Measurements from ENCODE around the gene RITA1.

Gene RITA1

DNA sequence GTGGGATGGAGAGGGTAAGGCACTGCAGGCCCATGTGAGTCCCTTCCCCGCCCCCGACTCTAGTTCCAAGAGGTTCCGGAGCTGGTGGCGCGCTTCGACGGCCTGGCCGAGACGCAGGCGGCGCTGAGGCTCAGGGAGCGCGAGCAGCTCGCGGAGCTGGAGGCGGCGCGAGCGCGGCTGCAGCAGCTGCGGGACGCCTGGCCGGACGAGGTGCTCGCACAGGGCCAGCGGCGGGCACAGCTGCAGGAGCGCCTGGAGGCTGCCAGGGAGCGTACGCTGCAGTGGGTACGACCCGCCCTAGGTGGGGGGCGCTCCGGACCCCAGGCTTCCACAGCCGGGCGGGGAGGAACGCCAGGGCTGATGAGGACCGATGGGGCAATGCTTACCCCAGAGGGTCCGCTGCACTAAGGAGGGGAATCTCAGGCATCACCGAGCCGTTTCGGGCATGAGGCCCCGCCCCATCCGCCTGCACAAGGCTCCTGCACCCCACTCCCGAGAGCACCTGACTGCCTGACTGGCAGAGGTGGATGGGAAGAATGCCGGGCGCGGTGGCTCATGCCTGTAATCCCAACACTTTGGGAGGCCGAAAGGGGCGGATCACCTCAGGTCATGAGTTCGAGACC is 31.1 kb upstream of the RITA1 start:
- DNase-seq: no peak

DNA sequence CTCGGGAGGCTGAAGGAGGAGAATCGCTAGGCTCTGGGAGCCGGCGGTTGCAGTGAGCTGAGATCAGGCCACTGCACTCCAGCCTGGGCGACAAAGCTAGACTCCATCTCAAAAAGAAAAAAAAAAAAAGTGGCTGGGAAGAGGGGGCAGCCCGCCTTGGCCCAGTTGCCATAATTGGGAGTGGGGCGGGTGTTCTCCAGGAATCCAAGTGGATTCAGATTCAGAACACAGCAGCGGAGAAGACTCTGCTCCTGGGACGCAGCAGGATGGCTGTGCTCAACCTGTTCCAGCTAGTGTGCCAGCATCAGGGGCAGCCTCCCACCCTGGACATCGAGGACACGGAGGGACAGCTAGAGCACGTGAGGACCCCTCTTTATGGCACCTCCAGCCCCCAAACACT is 30.5 kb upstream of the RITA1 start:
- no peak for DNase-seq

DNA sequence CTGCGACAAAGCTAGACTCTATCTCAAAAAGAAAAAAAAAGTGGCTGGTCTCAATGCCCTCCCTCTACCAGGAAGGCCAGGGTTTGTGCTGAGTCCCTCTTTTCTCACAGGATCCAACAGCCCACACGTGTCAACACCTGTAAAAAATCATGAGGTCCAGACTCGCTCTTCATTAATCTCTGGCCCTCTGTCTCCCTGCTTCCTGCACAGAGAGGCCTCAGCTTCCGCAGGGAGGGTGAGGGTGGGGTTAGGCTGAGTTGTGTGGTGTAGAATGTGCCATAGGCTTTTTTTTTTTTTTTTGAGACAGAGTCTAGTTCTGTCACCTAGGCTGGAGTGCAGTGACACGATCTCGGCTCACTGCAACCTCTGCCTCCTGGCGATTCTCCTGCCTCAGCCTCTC is 29.9 kb upstream of the RITA1 start:
- no peak for DNase-seq

DNA sequence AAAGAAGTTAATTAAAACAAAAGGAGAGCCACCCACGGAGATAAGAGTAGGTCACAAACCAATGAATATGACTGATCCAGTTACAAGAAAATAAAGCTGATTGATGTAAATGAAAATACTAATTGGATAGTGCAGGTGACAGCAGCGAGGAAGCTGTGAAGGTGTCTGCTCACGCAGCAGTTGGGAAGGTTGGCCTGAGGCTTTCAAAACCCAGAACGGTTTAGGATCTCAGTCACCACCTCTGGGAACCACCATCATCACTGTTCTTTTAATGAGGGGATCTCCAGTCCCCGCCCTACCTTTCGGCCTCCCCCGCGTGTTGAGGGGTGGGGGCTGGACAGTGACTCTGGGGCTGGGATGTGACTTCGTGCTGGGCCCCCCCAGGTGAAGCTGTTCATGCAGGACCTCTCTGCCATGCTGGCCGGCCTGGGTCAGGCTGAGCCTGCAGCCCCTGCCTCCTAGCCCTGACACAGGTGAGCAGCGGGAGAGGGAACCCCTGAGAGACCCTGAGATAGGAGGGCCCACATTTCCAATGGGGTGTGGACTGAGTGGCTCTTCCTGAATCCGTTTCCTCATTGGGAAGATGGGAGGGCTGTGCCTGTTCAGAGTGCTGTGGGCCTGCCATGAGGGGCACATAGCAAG is 28.2 kb upstream of the RITA1 start:
- no peak for DNase-seq

DNA sequence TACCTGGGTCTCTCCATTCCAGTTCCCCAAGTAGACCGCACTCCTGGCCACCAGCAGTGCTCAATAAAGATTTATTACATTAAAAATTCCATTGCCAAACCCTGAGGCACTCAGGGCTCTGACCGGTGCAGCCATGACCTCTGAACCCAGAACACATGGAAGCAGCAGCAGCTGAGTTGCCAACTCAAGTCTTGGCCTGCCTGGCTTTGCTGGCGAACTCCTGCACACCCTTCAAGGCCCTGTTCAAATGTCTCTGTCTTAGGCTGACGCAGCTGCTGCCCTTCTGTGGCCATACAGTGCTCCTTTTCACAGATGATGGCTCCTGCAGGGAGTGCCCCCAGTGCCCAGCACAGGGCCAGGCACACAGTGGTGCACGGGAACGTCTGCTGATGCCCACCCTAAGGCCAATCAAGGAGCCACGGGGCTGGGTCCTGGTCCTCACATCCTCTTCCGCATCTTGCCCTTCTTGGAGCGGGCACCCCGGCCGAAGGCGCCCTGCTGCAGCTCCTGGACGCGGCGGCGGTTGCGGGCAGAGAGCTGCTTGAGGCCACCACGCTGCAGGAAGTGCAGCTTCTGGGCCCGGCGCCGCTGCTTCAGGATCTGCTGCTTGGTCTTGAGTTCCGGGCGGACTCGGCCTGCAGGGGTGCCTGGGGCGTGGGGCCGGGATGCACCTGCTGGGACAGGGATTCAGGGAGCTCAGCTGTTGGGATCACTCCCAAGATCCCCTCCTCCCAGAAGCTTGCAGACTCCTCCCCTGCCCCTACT is 26.9 kb upstream of the RITA1 start:
- DNase-seq: no peak

- no peak for DNase-seq
These were observed 25.6 kb upstream of the RITA1 start for GRCh38 chr12:113159937-113160336.

DNA sequence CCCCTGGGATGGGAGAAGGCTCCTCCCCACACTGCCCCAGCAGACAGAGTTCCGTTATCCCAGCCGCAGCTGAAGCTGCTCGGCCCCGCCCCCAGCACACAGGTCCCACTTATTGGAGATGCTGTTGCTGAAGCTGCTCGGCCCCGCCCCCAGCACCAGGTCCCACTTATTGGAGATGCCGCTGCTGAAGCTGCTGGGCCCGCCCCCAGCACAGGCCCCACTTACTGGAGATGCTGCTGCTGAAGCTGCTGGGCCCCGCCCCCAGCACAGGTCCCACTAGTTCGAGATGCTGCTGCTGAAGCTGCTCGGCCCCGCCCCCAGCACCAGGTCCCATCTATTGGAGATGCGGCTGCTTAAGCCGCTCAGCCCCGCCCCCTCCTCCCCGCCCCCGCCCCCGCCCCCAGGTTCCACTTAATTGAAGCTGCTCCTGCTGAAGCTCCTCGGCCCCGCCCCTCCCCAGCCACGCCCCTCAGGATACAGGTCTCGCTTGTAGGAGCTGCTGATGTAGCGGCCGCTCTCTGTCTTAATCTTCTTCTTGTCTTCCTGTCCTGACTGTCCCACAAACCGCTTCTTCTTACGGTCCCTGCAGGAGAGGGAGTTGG is 24.0 kb upstream of the RITA1 start:
- no peak for DNase-seq

GRCh38 chr12:113162102-113163029 is 23.2 kb upstream of the RITA1 start:
- no peak for DNase-seq

DNA sequence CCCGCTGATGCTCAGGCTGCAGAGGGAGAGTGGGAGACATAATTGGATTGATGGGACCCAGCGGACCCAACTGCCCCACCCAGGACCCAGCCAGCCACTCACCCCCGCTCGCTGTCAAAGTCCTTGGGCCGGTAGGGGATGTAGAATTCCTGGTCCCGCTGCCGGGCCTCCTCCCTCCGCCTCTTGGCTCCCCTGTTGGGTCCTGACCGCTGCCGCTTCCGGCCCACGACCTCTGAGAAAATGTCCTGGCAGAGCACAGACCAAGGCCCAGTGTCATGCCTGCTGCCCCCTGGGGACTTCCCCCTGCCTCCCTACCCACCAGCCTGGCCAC is 22.5 kb upstream of the RITA1 start:
- DNase-seq: no peak

DNA sequence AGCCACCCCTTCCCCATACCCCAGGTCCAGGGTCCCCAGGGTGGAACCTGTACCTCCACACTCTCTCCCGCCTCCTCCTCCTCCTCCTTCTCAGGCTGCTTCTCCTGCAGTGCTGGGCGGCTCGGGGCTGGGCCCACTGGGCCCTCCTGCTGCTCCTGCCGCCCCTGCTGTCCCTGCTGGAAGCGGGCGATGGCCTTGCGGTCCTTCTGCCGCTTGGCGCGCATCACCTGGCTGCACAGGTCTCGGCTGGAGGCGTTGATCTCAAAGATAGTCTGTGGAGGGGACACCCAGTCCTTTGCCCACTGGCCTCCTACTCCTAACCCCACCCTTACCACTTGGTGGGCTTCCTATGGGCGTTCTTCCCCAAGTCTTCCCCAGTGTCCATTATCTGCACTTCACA is 21.5 kb upstream of the RITA1 start:
- DNase-seq: no peak

DNA sequence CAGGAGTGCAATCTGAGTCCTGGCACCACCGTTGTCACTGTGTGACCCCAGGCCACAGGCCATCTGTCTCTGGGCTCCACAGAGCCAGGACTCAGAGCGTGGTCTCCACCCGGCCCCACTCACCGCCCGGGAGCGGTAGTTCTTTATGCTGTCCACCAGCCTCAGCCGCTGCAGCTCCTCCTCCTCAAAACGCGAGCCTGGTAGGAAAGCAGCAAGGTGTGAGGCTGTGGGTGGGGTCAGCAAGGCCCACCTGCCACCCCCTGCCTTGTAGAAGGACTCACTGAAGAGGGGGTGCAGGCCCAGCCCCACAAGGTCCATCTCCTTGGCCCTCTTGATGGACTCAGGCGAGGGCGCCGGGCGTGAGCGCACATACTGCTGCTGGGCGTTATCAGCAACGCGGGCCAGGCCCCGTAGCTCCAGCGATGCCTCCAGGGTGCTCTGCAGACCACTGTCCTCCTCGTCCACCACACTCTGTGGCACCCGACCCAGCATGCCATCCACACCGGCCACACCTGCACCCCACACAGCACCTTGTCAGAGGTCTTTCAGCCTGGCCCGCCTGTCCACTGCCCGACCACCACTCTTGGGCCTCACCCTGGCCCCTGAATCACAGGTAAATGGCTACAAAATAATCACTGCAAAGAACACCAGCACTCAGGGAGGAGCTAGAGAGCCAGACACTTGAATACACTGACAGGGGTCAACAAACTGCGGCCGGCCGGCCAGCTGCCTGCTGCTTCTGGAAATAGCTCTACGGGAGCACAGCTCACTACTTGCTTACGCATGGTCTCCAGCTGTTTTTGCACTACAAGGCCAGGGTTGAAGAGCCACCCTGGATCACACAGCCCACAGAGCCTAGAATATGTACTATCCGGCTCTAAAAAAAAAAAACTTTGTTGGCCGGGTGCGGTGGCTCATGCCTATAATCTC is 19.7 kb upstream of the RITA1 start:
- DNase-seq: no peak

DNA sequence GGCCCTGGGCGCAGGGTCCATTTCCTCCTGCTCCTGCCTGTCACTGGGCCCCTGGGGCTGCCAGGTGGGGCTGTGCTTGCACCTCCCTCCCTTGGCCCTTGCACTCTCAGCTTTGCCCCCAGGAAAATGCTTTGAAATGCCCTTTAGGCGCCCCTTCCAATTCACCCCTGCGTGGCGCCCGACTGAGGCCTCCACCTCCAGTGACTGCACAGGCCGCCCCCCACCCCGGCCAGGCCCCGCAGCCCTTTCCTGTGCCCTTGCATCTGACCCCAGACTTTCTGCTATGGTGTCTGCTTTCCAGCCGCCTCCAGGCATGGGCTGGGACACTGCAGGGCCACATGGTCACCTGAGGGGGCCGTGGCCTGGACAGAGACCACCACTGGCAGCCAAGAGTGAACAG is 17.7 kb upstream of the RITA1 start:
- DNase-seq: no peak

- no peak for DNase-seq
These were observed 15.8 kb upstream of the RITA1 start for GRCh38 chr12:113169697-113170096.

DNA sequence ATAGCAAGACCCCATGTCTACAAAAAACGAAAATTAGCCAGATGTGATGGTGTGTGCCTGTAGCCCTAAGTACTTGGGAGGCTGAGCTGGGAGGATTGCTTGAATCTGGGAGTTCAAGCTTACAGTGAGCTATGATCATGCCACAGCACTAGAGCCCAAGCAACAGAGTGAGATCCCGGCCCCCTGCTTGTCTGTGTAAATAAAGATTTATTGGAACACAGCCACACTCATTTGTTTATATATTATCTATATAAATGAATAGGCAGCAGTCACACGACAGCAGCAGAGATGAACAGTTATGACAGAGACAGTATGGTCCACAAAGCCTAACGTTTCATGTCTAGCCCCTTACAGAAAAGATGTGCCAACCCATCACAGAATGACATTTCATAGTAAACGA is 15.1 kb upstream of the RITA1 start:
- no peak for DNase-seq

DNA sequence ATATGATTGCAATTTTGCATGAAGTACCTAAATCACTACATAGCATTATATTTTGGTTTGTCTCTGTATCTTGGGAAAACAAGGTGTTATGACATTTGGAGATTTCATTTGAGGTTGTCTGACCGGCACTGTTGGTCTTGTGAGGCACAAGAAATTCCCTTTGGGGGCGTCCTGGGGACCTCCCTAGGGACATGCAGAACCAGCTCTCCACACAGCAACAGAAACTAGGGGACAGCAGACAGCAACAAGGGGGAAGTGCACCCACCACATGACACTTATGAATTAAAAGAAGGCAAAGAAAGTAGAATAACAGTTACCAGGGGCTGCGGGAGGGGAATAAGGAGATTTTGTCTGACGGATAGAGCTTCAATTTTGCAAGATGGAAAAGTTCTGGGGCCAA is 14.6 kb upstream of the RITA1 start:
- DNase-seq: peak in 1 of 2 donors; percentile 42

DNA sequence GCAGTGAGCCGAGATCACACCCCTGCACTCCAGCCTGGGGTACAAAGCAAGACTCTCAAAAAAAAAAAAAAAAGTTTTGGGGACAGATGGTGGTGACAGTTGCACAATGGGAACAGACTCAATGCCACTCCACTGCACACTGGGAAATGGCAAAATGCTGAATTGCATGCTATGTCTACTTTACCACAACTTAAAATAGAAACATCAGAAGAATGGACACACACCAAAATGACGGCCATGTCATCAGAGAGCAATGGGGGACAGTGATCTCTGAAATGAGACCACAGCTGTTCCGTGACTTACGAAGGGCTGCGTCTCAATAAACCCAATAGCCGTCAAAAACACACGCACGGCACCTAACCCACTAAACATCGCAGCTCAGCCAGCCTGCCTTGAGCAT is 14.0 kb upstream of the RITA1 start:
- DNase-seq: no peak

- no peak for DNase-seq
These were observed 13.3 kb upstream of the RITA1 start for GRCh38 chr12:113172185-113172584.

GRCh38 chr12:113173081-113173698 is 12.3 kb upstream of the RITA1 start:
- no peak for DNase-seq

DNA sequence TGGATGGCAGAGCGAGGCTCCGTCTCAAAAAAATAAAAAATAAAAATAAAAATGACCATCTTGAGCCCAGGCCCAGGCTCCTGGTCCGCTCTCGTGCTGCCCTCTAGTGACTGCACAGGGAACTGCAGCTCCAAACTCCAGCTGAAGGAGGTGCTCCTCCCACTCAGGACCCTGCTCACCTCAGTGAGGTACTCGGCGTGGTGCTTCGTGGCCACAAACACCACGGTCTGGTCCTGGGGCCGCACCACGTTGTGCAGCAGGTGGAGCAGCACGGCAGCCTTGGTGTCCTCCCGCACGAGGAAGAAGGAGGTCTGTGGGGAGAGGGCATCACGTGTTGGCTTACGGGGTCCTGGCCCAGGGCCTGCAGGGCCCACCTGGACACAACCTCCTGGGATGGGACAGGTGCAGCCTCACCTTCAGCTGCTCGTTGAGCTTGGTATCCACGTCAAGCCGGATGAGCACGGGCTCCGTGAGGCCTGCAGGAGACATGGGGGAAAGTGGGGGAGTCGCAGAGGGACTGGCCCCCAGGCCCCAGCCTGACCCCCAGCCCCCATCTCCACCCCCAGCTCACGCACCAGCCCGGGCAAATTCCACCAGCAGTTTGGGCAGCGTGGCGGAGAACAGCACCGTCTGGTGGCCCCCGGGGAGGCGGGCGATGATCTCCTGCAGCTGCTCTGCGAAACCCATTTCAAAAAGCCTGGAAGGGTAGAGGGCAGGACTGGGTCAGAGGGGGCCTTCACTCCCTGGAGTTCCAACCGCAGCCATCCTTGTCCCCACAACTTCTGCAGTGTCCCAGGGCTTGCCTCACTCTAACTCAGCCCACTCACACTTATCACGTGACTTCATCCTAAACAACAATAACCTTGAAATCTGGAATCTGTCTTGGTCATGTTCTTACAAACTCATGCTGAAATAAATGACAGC is 10.8 kb upstream of the RITA1 start:
- peak; percentile 55 to 90 for DNase-seq

- no peak for DNase-seq
These were observed 6.5 kb upstream of the RITA1 start for GRCh38 chr12:113179023-113179422.
